ENCODE results near the gene ATG16L1. TPM values are rescaled to one million over a fixed set of nuclear protein-coding genes. Genes with fewer than 3 reads are reported as not detected.

Gene ATG16L1
- total and polyA plus RNA-seq, 9 of the 15 experiments (the other 6 are each of a cell fraction or from before 2014, with no cell fraction given), result 6.4 to 21.3 (median 17.2) TPM

- no peak for TF ChIP-seq ZBTB40 (IDR thresholded peaks at IDR 0.05)
- no peak for TF ChIP-seq ZBTB40 (CRISPR knock-in tag; IDR thresholded peaks at IDR 0.05)
- no peak for TF ChIP-seq NBN (IDR thresholded peaks at IDR 0.05; ENCODE audit: low read depth)
- TF ChIP-seq, protein P1, sequence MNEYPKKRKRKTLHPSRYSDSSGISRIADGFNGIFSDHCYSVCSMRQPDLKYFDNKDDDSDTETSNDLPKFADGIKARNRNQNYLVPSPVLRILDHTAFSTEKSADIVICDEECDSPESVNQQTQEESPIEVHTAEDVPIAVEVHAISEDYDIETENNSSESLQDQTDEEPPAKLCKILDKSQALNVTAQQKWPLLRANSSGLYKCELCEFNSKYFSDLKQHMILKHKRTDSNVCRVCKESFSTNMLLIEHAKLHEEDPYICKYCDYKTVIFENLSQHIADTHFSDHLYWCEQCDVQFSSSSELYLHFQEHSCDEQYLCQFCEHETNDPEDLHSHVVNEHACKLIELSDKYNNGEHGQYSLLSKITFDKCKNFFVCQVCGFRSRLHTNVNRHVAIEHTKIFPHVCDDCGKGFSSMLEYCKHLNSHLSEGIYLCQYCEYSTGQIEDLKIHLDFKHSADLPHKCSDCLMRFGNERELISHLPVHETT (CRISPR knock-in tag; conservative IDR thresholded peaks at IDR 0.05 in 1 of 2, IDR thresholded peaks at IDR 0.05 in 1 of 2), result no peak
- no peak for TF ChIP-seq HBP1 (CRISPR knock-in tag; IDR thresholded peaks at IDR 0.05)
- no peak for TF ChIP-seq HNRNPL (IDR thresholded peaks at IDR 0.05; ENCODE audit: low read depth, low read length)
- no peak for TF ChIP-seq ZNF696 (CRISPR knock-in tag; conservative IDR thresholded peaks at IDR 0.05)
- no peak for TF ChIP-seq MAX (CRISPR knock-in tag; IDR thresholded peaks at IDR 0.05)
- peak; percentile 54; the same call in 1 of the 2 replicates for TF ChIP-seq CEBPG (CRISPR knock-in tag; IDR thresholded peaks at IDR 0.05)
- peak; percentile 76 to 84 for TF ChIP-seq CEBPG (tag; conservative IDR thresholded peaks at IDR 0.05 in 1 of 2, IDR thresholded peaks at IDR 0.05 in 1 of 2)
- TF ChIP-seq, protein P2, sequence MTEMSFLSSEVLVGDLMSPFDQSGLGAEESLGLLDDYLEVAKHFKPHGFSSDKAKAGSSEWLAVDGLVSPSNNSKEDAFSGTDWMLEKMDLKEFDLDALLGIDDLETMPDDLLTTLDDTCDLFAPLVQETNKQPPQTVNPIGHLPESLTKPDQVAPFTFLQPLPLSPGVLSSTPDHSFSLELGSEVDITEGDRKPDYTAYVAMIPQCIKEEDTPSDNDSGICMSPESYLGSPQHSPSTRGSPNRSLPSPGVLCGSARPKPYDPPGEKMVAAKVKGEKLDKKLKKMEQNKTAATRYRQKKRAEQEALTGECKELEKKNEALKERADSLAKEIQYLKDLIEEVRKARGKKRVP (CRISPR knock-in tag; IDR thresholded peaks at IDR 0.05), result peak; percentile 72
- TF ChIP-seq CXXC5 (CRISPR knock-in tag; IDR thresholded peaks at IDR 0.05), result 0 out of 2 replicates have a peak, but pooled peaks have one; percentile 12
- TF ChIP-seq, protein P3, sequence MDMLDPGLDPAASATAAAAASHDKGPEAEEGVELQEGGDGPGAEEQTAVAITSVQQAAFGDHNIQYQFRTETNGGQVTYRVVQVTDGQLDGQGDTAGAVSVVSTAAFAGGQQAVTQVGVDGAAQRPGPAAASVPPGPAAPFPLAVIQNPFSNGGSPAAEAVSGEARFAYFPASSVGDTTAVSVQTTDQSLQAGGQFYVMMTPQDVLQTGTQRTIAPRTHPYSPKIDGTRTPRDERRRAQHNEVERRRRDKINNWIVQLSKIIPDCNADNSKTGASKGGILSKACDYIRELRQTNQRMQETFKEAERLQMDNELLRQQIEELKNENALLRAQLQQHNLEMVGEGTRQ (CRISPR knock-in tag; IDR thresholded peaks at IDR 0.05), result no peak
These were observed 91.8 kb downstream of the ATG16L1 start (continued) for GRCh38 chr2:233343171-233343705.

All from K562 (cell line).